ENCODE data around the gene TBC1D24. TPM values are rescaled to one million over a fixed set of nuclear protein-coding genes. Genes with fewer than 3 reads are reported as not detected.

TBC1D24 gene
- total and polyA plus RNA-seq, 7 experiments from 2014 or later = 1.7 to 13.5 (median 9.2) TPM

DNA sequence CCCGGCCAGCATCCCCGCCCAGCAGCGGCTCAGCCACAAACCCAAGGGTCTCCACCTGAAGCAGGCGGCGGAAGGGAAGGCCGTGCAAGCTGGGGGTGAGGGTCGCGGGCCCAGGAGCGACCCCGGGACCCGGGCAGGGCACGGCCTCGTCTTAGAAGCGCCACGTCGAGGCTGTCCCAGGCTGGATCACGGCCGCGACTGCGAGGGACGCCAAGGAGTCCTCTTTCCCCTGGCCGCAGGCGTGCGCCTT is 46.2 kb upstream of the TBC1D24 start:
- intact Hi-C loops (cut with micrococcal nuclease) = loop anchor here (1.0 to 5.0 kb wide), 17 partner anchors 15 to 709 kb away; partner anchors contain the start of genes ABCA3 (in 2 of the 2), E4F1 (in 2 of the 2), RNPS1 (in 2 of the 2) and TEDC2 (in 2 of the 2)
- Histone ChIP-seq H3K4me1 (ENCODE audit: control insufficient read depth in 2 of 2, insufficient read depth in 2 of 2, low read length in 2 of 2) (peaks cover 5 to 10% of the 10 kb centered on the region in 2 donors), H3K27ac (ENCODE audit: low read depth, low read length) (peak overlapping the region; percentile 58), H3K9me3 (ENCODE audit: control insufficient read depth in 2 of 3, low read length in 3 of 3) (no peaks in the 10 kb centered on the region), H3K4me3 (ENCODE audit: low read length) (peak overlapping the region; percentile 83), H3K27me3 (ENCODE audit: control insufficient read depth in 2 of 2, insufficient read depth in 2 of 2, low read length in 2 of 2) (no peaks in the 10 kb centered on the region), H3K36me3 (ENCODE audit: control insufficient read depth in 2 of 3, insufficient read depth in 3 of 3, low read length in 3 of 3) (peaks cover 0 to 5% (median 0%) of the 10 kb centered on the region in 3 experiments)
- H3K27me3 Mint-ChIP-seq = no peaks in the 10 kb centered on the region
- POLR2A ChIA-PET = no interaction called here
- no peaks in the 10 kb centered on the region for H3K9me3 Mint-ChIP-seq
- H3K27ac Mint-ChIP-seq = peak overlapping the region in 6 of 9 donors; percentile 37 to 88 (median 73)
- peak overlapping the region; percentile 80 to 93 (median 88) for H3K4me3 Mint-ChIP-seq
- no peak for DNase-seq
- H3K36me3 Mint-ChIP-seq = peaks cover 0 to 15% (median 4%) of the 10 kb centered on the region in 5 donors
- CTCF ChIA-PET = no interaction called here
- no peak for ATAC-seq
- peaks cover 12 to 38% (median 19%) of the 10 kb centered on the region in 7 donors for H3K4me1 Mint-ChIP-seq

DNA sequence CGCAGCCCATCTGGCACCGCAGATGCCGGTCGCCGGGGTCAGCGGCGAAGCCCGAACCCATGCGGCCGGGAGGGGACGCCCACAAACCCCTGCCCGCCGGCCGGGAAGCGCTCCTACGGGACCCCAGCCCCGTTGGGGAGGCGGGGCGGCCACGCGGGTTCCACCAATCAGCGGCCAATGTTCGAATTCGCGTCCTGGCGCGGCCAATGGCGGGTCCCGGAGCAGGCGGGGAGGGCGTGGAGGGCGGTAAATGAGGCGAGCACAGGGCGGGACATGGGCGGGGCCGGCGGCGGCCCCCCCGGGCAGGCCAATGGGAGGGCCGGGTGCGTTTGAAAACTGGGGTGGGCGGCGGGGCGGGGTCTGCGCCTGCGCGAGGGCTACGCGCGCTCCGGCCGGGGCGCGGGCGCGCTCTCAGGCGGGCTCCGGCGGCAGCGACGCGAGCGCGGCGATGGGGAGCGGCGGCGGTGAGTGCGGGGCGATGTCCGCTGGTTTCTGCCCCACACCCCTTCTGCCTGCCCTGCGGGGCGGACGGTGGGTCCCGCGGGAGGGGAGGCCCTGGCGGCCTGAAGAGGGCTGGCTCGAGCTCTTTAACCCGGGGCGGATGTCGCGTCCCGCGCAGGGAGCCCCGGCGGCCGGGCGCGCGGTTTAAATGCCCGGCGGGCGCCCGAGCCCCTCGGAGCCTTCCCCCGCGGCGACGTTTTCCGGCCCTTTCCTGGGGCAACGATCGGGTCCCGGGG is 45.7 kb upstream of the TBC1D24 start, which contains the start of gene CCNF:
Gene CCNF (plus strand): TSS at position 414 of the 737 bp plus-strand sequence. CDS start 35 bp downstream, at position 449.
- Histone ChIP-seq H3K4me1 (ENCODE audit: control insufficient read depth in 2 of 2, insufficient read depth in 2 of 2, low read length in 2 of 2) (peaks cover 5 to 10% of the 10 kb centered on the region in 2 donors), H3K27ac (ENCODE audit: low read depth, low read length) (peak within 1 kb of the TSS; percentile 68), H3K27me3 (ENCODE audit: control insufficient read depth in 2 of 2, insufficient read depth in 2 of 2, low read length in 2 of 2) (no peaks in the 10 kb centered on the region), H3K9me3 (ENCODE audit: control insufficient read depth in 2 of 3, low read length in 3 of 3) (no peaks in the 10 kb centered on the region), H3K36me3 (ENCODE audit: control insufficient read depth in 2 of 3, insufficient read depth in 3 of 3, low read length in 3 of 3) (peaks cover 0 to 5% (median 0%) of the 10 kb centered on the region in 3 experiments), H3K4me3 (ENCODE audit: low read length) (peak within 1 kb of the TSS; percentile 83)
- Mint-ChIP-seq H3K4me3 (peak within 1 kb of the TSS; percentile 81 to 97 (median 88)), H3K27ac (peak within 1 kb of the TSS; percentile 11 to 88 (median 71)), H3K36me3 (peaks cover 0 to 16% (median 4%) of the 10 kb centered on the region in 5 donors), H3K27me3 (no peaks in the 10 kb centered on the region), H3K9me3 (no peaks in the 10 kb centered on the region), H3K4me1 (peaks cover 12 to 38% (median 19%) of the 10 kb centered on the region in 7 donors)
- ChIA-PET CTCF (interaction anchor here (1.1 to 1.9 kb wide), 4 partner anchors 12 to 72 kb away, joined by 3 to 6 read pairs (median 6); no protein-coding TSS in a partner anchor), POLR2A (interaction anchor here (0.8 to 1.5 kb wide), 4 partner anchors 15 to 234 kb away, joined by 3 to 4 read pairs (median 4); no protein-coding TSS in a partner anchor)
- peak; percentile 87 to 98 (median 92) for DNase-seq
- intact Hi-C loops (cut with micrococcal nuclease) = loop anchor here (1.0 to 5.0 kb wide), 17 partner anchors 14 to 708 kb away; partner anchors contain the start of genes ABCA3 (in 2 of the 2), E4F1 (in 2 of the 2), RNPS1 (in 2 of the 2) and TEDC2 (in 2 of the 2)
- ATAC-seq = peak; percentile 99

DNA sequence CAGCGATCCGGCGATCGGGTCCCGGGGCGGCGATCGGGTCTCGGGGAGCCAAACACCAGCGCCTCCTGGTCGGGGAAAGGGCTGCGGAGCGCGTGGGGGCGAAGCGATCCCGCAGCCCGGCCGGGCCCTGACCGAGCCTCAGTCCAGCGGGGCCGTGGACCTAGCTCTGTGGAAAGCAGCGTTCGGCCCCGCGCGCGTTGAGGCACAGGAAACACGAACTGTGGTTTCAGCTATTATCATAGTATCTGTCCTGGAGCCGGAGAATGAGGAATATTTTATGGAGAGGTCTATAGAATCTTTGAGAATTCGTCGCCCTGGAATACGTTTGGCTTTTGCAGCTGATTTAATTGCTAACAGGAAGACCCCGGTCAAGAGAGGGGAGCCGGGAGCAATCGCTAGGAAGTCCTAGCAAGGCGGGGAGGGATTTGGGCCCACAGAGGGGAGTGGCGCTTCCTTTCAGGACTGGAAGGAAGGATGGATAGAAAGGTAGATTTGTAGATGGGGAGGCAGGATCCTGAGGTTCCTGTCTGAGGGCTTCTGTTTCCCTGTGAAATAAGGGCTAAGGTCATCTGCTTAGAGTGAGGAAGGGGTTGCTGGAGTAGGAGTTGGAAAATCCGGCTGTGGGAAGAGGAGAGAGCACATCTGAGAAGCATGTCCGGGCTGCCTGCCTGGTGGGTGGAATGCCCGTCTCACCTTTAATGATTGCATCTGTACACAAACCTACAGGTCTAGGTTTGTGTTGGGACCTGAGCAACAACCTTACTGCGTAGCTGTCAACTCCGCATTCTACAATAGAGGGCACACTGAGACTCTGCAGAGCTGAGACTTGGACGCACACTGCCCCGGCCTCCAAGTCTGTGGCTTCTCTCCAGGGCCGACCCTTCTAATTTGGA is 44.9 kb upstream of the TBC1D24 start:
- CTCF ChIA-PET = interaction anchor here (0.9 to 1.9 kb wide), 5 partner anchors 11 to 72 kb away, joined by 3 to 6 read pairs (median 6); no protein-coding TSS in a partner anchor
- no peaks in the 10 kb centered on the region for H3K9me3 ChIP-seq (ENCODE audit: control insufficient read depth in 2 of 3, low read length in 3 of 3)
- H3K4me3 ChIP-seq (ENCODE audit: low read length) = peak overlapping the region; percentile 71
- H3K4me1 ChIP-seq (ENCODE audit: control insufficient read depth in 2 of 2, insufficient read depth in 2 of 2, low read length in 2 of 2) = peaks cover 5 to 10% of the 10 kb centered on the region in 2 donors
- H3K27ac ChIP-seq (ENCODE audit: low read depth, low read length) = peak overlapping the region; percentile 68
- Mint-ChIP-seq H3K27ac (peak overlapping the region; percentile 11 to 85 (median 61)), H3K4me3 (peak overlapping the region; percentile 75 to 97 (median 84)), H3K27me3 (no peaks in the 10 kb centered on the region), H3K36me3 (peaks cover 0 to 19% (median 4%) of the 10 kb centered on the region in 5 donors), H3K9me3 (no peaks in the 10 kb centered on the region), H3K4me1 (peaks cover 12 to 38% (median 19%) of the 10 kb centered on the region in 7 donors)
- peaks cover 0 to 5% (median 0%) of the 10 kb centered on the region in 3 experiments for H3K36me3 ChIP-seq (ENCODE audit: control insufficient read depth in 2 of 3, insufficient read depth in 3 of 3, low read length in 3 of 3)
- intact Hi-C loops (cut with micrococcal nuclease) = loop anchor here (1.0 to 5.0 kb wide), 17 partner anchors 13 to 707 kb away; partner anchors contain the start of genes ABCA3 (in 2 of the 2), E4F1 (in 2 of the 2), RNPS1 (in 2 of the 2) and TEDC2 (in 2 of the 2)
- ATAC-seq (no peak), DNase-seq (peak in 5 of 9 donors; percentile 7 to 23 (median 18))
- H3K27me3 ChIP-seq (ENCODE audit: control insufficient read depth in 2 of 2, insufficient read depth in 2 of 2, low read length in 2 of 2) = no peaks in the 10 kb centered on the region
- POLR2A ChIA-PET = interaction anchor here (0.6 to 1.5 kb wide), 6 partner anchors 10 to 235 kb away, joined by 3 to 4 read pairs (median 3); partner anchors contain the start of gene PDPK1

DNA sequence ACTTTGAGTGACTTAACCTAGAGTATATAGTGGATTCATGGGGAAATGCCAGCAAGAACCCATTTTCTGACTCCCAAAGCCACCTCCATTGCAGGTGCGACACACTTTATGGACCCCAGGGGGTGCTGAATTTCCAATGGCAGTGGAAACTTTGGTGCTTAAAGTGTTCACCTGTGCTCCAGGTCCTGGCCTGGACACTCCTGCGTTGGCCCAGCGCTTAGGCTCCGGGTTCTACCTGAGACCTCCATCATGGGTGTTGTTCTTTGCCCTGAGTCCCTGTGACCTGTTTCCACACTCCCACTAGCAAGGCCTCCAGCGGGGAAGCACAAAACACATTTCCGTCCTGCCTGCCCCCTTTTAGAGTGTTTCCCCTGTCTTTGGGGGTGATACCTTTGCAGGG is 42.6 kb upstream of the TBC1D24 start:
- intact Hi-C loops (cut with micrococcal nuclease) = no loop called here
- H3K4me1 ChIP-seq (ENCODE audit: control insufficient read depth in 2 of 2, insufficient read depth in 2 of 2, low read length in 2 of 2) = peaks cover 5 to 10% of the 10 kb centered on the region in 2 donors
- H3K36me3 Mint-ChIP-seq = peaks cover 0 to 25% (median 4%) of the 10 kb centered on the region in 5 donors
- ATAC-seq = no peak
- no peaks in the 10 kb centered on the region for H3K9me3 ChIP-seq (ENCODE audit: control insufficient read depth in 2 of 3, low read length in 3 of 3)
- H3K4me3 Mint-ChIP-seq = no peak overlapping the region
- no peaks in the 10 kb centered on the region for H3K27me3 ChIP-seq (ENCODE audit: control insufficient read depth in 2 of 2, insufficient read depth in 2 of 2, low read length in 2 of 2)
- no peak overlapping the region for H3K27ac ChIP-seq (ENCODE audit: low read depth, low read length)
- no peak overlapping the region for H3K4me3 ChIP-seq (ENCODE audit: low read length)
- POLR2A ChIA-PET = no interaction called here
- no peaks in the 10 kb centered on the region for H3K27me3 Mint-ChIP-seq
- CTCF ChIA-PET = no interaction called here
- no peaks in the 10 kb centered on the region for H3K9me3 Mint-ChIP-seq
- H3K4me1 Mint-ChIP-seq = peaks cover 12 to 35% (median 19%) of the 10 kb centered on the region in 7 donors
- peaks cover 0 to 21% (median 0%) of the 10 kb centered on the region in 3 experiments for H3K36me3 ChIP-seq (ENCODE audit: control insufficient read depth in 2 of 3, insufficient read depth in 3 of 3, low read length in 3 of 3)
- DNase-seq = no peak
- H3K27ac Mint-ChIP-seq = no peak overlapping the region

DNA sequence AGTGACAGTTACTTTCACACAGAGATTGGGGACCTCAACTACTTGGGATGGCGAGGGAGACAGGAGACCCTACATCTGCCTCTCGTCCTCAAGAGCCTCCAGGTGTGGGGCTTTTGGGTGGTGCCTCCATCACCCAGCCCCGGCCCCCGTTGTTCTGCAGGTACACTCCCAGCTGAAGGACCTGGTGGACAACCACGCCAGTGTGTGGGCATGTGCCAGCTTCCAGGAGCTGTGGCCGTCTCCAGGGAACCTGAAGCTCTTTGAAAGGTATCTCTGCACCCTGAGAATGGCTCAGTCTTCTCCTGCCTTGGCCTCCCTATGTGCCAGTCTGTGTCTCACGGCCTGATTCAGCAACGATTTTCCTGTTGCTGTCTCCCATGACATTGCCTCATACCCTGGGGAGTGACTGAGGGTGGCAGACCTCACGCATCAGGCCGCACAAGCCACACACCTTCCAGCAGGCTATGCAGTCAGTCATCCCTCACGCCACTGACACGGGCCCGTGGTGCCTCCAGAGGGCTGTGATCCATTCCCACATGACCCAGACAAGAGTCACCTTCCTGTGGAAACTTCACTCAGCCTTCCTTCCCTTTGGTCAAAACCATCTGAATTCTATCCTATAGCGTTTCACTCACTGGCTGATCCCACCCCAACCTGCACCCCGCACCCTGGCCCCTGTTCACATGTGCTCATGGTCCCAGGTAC is 42.0 kb upstream of the TBC1D24 start:
- no peak overlapping the region for H3K4me3 Mint-ChIP-seq
- no peaks in the 10 kb centered on the region for H3K9me3 ChIP-seq (ENCODE audit: control insufficient read depth in 2 of 3, low read length in 3 of 3)
- CTCF ChIA-PET = no interaction called here
- peaks cover 0 to 21% (median 0%) of the 10 kb centered on the region in 3 experiments for H3K36me3 ChIP-seq (ENCODE audit: control insufficient read depth in 2 of 3, insufficient read depth in 3 of 3, low read length in 3 of 3)
- no peaks in the 10 kb centered on the region for H3K9me3 Mint-ChIP-seq
- peaks cover 11 to 29% (median 14%) of the 10 kb centered on the region in 7 donors for H3K4me1 Mint-ChIP-seq
- no peaks in the 10 kb centered on the region for H3K27me3 ChIP-seq (ENCODE audit: control insufficient read depth in 2 of 2, insufficient read depth in 2 of 2, low read length in 2 of 2)
- H3K4me3 ChIP-seq (ENCODE audit: low read length) = no peak overlapping the region
- peaks cover 0 to 29% (median 4%) of the 10 kb centered on the region in 5 donors for H3K36me3 Mint-ChIP-seq
- H3K27ac Mint-ChIP-seq = no peak overlapping the region
- no peaks in the 10 kb centered on the region for H3K27me3 Mint-ChIP-seq
- H3K4me1 ChIP-seq (ENCODE audit: control insufficient read depth in 2 of 2, insufficient read depth in 2 of 2, low read length in 2 of 2) = peaks cover 5 to 10% of the 10 kb centered on the region in 2 donors
- POLR2A ChIA-PET = no interaction called here
- ATAC-seq = no peak
- no peak for DNase-seq
- intact Hi-C loops (cut with micrococcal nuclease) = no loop called here
- H3K27ac ChIP-seq (ENCODE audit: low read depth, low read length) = no peak overlapping the region
